ENCODE data around the gene RYR2.

- TF ChIP-seq CTCF (IDR thresholded peaks at IDR 0.05), result no peak
- no peak for TF ChIP-seq POLR2AphosphoS5 (IDR thresholded peaks at IDR 0.05)
Observed at GRCh38 chr1:237025358-237026074, 16.5 kb upstream of the RYR2 start.

Data from breast epithelium (tissue), 3 donors.